Retinal pigment epithelial cell (primary cell): ENCODE data around the gene TP53TG5.
A peak's percentile ranks its signal among the peaks of the same experiment; 100 is the strongest.

ENCODE experiments used
- DNase-seq: peaks from one replicate; pipeline ENCODE4 v3.0.0-alpha.2; 2010; ENCODE audit warnings: low read depth
- H3K4me3 ChIP-seq: 2 replicates; pipeline ENCODE4 v1.5.1; 2011; ENCODE audit warnings: mild to moderate bottlenecking, low read length, control low read depth, moderate library complexity
- CTCF ChIP-seq: conservative IDR thresholded peaks from 2 replicates; pipeline ENCODE4 v1.5.1; 2011; ENCODE audit warnings: low read depth, low read length, control low read depth, inconsistent platforms

Gene TP53TG5

GRCh38 chr20:45394221-45395113 lies 16.3 kb upstream of the TP53TG5 start:
- no peak overlapping the region for H3K4me3 ChIP-seq
- TF ChIP-seq CTCF: no peak
- no peak for DNase-seq

- DNase-seq: no peak
- H3K4me3 ChIP-seq: no peak overlapping the region
- peak; percentile 28 for TF ChIP-seq CTCF
Observed at GRCh38 chr20:45392733-45393132, 14.6 kb upstream of the TP53TG5 start.

GRCh38 chr20:45391559-45391958 lies 13.4 kb upstream of the TP53TG5 start:
- DNase-seq: no peak
- no peak for TF ChIP-seq CTCF
- no peak overlapping the region for H3K4me3 ChIP-seq

DNA sequence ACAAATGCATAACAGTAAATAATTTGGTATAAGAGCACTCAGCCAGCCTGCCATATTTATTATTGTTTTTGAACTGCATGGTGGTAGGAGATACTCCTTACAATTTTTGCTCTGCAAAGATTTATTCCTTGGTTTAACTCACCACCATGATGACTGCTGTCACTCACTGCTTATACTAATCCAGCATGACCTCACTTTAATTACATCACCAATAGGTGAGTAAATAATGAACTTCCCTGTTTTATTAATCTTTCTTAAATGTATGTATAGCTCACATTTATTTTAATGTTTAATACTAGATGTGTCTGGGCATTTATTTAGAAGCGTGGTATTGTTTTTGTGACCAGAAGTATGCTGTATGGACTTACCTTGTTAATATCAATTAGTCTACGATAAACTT lies 12.8 kb upstream of the TP53TG5 start:
- no peak for DNase-seq
- no peak for TF ChIP-seq CTCF

DNA sequence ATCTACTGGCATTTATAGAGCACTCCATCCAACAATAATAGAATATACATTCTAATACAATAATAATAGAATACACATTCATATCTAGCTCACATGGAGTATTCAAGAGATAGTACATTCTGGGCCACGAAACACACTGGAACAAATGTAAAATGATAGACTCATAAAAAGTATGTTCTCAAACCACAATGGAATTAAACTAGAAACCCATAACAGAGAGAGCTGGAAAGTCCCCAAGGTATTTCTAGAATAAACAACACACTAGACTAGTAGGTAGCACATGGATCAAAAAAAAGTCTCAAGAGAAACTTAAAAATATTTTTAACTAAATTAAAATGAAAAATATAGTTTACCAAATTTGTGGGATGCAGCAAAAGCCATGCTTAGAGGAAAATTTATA lies 9.1 kb upstream of the TP53TG5 start:
- no peak for TF ChIP-seq CTCF
- no peak for DNase-seq
- no peak overlapping the region for H3K4me3 ChIP-seq

More for the DNA sequence above, 12.8 kb upstream of the TP53TG5 start:
- no peak overlapping the region for H3K4me3 ChIP-seq

DNA sequence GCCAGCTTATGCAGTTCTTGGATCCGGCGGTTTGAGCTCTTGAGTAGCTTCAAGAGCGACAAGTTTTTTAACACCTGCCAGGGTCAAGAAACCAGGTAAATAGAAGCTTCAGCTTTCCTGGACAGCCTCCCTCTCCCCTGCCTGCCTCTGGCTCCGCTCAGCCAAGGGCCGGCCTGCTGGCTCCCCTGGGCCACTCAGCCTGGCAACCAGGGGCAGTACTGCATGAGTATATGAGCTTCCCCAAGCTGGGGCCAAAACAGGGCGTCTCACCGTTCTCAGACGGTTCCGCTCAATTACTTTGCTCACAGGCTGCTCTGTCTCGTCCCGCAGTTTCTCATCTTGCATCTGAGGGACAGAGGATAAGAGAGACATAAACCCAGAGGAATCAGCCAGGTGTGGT lies 856 bp downstream of the TP53TG5 start:
- TF ChIP-seq CTCF: no peak
- no peak overlapping the region for H3K4me3 ChIP-seq
- DNase-seq: no peak

- H3K4me3 ChIP-seq: no peak overlapping the region
- TF ChIP-seq CTCF: no peak
- no peak for DNase-seq
Observed at GRCh38 chr20:45374966-45375365, 3.2 kb downstream of the TP53TG5 start.
